OCI-LY3 (cell line): ENCODE measurements around the gene MAGEB6.
"Not testable (repeated sequence)": the region's sequence is repeated elsewhere in the genome, so short reads cannot be mapped to it uniquely, and the experiment has no call there.

ENCODE experiments used
- EZH2phosphoT487 ChIP-seq: fragments of 200-600 bp; shearing (Covaris generic); IDR thresholded peaks from 2 replicates; pipeline ENCODE4 v1.6.1; 2018; ENCODE audit warnings: antibody characterized with exemption, mixed run types, low read depth
- TF ChIP-seq, protein P1 (sequence below): fragments of 200-600, 300-600 bp; sonication (generic); IDR thresholded peaks from 2 replicates; pipeline ENCODE4 v1.5.1; 2014; ENCODE audit warnings: antibody characterized with exemption, low read length, low read depth

DNA sequence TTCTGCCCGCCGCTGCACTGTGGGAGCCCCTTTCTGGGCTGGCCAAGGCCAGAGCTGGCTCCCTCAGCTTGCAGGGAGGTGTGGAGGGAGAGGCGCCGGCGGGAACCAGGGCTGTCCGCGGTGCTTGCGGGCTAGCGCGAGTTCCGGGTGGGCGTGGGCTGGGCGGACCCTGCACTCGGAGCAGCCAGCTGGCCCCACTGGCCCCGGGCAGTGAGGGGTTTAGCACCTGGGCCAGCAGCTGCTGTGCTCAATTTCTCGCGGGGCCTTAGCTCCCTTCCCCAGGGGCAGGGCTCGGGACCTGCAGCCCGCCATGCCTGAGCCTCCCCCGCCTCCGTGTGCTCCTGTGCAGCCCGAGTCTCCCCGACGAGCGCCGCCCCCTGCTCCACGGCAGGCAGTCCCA, 12.5 kb downstream of the MAGEB6 start:
- TF ChIP-seq, protein P1, sequence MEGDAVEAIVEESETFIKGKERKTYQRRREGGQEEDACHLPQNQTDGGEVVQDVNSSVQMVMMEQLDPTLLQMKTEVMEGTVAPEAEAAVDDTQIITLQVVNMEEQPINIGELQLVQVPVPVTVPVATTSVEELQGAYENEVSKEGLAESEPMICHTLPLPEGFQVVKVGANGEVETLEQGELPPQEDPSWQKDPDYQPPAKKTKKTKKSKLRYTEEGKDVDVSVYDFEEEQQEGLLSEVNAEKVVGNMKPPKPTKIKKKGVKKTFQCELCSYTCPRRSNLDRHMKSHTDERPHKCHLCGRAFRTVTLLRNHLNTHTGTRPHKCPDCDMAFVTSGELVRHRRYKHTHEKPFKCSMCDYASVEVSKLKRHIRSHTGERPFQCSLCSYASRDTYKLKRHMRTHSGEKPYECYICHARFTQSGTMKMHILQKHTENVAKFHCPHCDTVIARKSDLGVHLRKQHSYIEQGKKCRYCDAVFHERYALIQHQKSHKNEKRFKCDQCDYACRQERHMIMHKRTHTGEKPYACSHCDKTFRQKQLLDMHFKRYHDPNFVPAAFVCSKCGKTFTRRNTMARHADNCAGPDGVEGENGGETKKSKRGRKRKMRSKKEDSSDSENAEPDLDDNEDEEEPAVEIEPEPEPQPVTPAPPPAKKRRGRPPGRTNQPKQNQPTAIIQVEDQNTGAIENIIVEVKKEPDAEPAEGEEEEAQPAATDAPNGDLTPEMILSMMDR, result not testable (repeated sequence)
- not testable (repeated sequence) for TF ChIP-seq EZH2phosphoT487
